ENCODE data around the gene ZNF518A. TPM values are rescaled to one million over a fixed set of nuclear protein-coding genes. Genes with fewer than 3 reads are reported as not detected.

Gene ZNF518A
- total RNA-seq, 1 experiment from 2014 or later: 36.7 TPM

GRCh38 chr10:96082153-96082552 lies 47.9 kb upstream of the ZNF518A start (continued):
- TF ChIP-seq POLR2AphosphoS5 (IDR thresholded peaks at IDR 0.05; ENCODE audit: low read depth, low read length) (no peak), ELF1 (IDR thresholded peaks at IDR 0.05; ENCODE audit: borderline replicate concordance, low read depth) (no peak), SP1 (IDR thresholded peaks at IDR 0.05; ENCODE audit: low read depth) (no peak), FOSL1 (IDR thresholded peaks at IDR 0.05; ENCODE audit: low read depth) (no peak), ZBTB33 (IDR thresholded peaks at IDR 0.05; ENCODE audit: extremely low read depth, insufficient replicate concordance, low read length) (no peak), CBX3 (IDR thresholded peaks at IDR 0.05; ENCODE audit: low read depth) (no peak)

GRCh38 chr10:96082748-96083147 lies 47.3 kb upstream of the ZNF518A start:
- Histone ChIP-seq H3K79me2 (ENCODE audit: insufficient read depth, low read length) (no peaks in the 10 kb centered on the region), H3K9me2 (ENCODE audit: insufficient read depth) (no peaks in the 10 kb centered on the region), H3K27me3 (ENCODE audit: insufficient read depth, low read length) (no peaks in the 10 kb centered on the region), H2AFZ (ENCODE audit: low read depth, low read length, poor library complexity, severe bottlenecking) (no peak overlapping the region), H3K27ac (ENCODE audit: low read depth, low read length) (no peak overlapping the region), H3K4me2 (ENCODE audit: low read length) (no peak overlapping the region), H3K4me1 (ENCODE audit: control insufficient read depth in 1 of 2, insufficient read depth in 2 of 2, low read length in 2 of 2) (no peaks in the 10 kb centered on the region), H3K4me3 (replicated peaks in 1 of 2; ENCODE audit: low read depth in 1 of 2, low read length in 2 of 2) (no peak overlapping the region), H4K20me1 (ENCODE audit: insufficient read depth) (no peaks in the 10 kb centered on the region), H3K36me3 (ENCODE audit: control insufficient read depth in 1 of 2, insufficient read depth in 2 of 2, low read length in 2 of 2) (no peaks in the 10 kb centered on the region), H3K9me3 (ENCODE audit: control insufficient read depth in 1 of 2, insufficient read depth in 1 of 2, low read depth in 1 of 2, low read length in 2 of 2) (no peaks in the 10 kb centered on the region), H3K9ac (ENCODE audit: low read length) (no peak overlapping the region)
- DNase-seq (ENCODE audit: low read depth, low spot score) (no peak), ATAC-seq (no peak)
- ChIA-PET POLR2A (interaction anchor here (1.3 kb wide), 1 partner anchor 47 kb away, joined by 3 read pairs; the partner anchor contains the start of gene ZNF518A), CTCF (no interaction called here), RAD21 (ENCODE audit: low non-redundant PET in 1 of 2, low total read pairs in 2 of 2, uncharacterized antibody in 2 of 2, unreplicated experiment in 2 of 2) (no interaction called here)
- intact Hi-C loops (cut with micrococcal nuclease): no loop called here
- BruUV-seq (replicated peaks): no TSS peak
- no peak for TF ChIP-seq CBX3 (IDR thresholded peaks at IDR 0.05; ENCODE audit: low read depth)
- TF ChIP-seq YY1 (IDR thresholded peaks at IDR 0.05; ENCODE audit: extremely low read depth, insufficient replicate concordance, low read depth, low read length): no peak
- TF ChIP-seq POLR2A (IDR thresholded peaks at IDR 0.05; ENCODE audit: borderline replicate concordance, extremely low read depth, insufficient read depth, insufficient read length): no peak
- TF ChIP-seq REST (IDR thresholded peaks at IDR 0.05; ENCODE audit: low read depth): no peak
- no peak for TF ChIP-seq POLR2AphosphoS5 (IDR thresholded peaks at IDR 0.05; ENCODE audit: low read depth, low read length)
- TF ChIP-seq EZH2 (IDR thresholded peaks at IDR 0.05): no peak
- no peak for TF ChIP-seq ZBTB33 (IDR thresholded peaks at IDR 0.05; ENCODE audit: extremely low read depth, insufficient replicate concordance, low read length)
- no peak for TF ChIP-seq ELF1 (IDR thresholded peaks at IDR 0.05; ENCODE audit: borderline replicate concordance, low read depth)
- no peak for TF ChIP-seq FOSL1 (IDR thresholded peaks at IDR 0.05; ENCODE audit: low read depth)
- no peak for TF ChIP-seq ATF3 (IDR thresholded peaks at IDR 0.05)
- no peak for TF ChIP-seq SRF (IDR thresholded peaks at IDR 0.05; ENCODE audit: low read depth)
- no peak for TF ChIP-seq CEBPB (IDR thresholded peaks at IDR 0.05; ENCODE audit: low read depth)
- TF ChIP-seq RAD21 (IDR thresholded peaks at IDR 0.05; ENCODE audit: low read depth): no peak
- TF ChIP-seq CTCF (IDR thresholded peaks at IDR 0.05 in 2 of 3, conservative IDR thresholded peaks at IDR 0.05 in 1 of 3; ENCODE audit: borderline replicate concordance in 1 of 3, insufficient read depth in 1 of 3, low read depth in 2 of 3, low read length in 2 of 3): no peak

Measured in HCT116 (cell line).